ENCODE measurements around the gene TMEM115.

DNA sequence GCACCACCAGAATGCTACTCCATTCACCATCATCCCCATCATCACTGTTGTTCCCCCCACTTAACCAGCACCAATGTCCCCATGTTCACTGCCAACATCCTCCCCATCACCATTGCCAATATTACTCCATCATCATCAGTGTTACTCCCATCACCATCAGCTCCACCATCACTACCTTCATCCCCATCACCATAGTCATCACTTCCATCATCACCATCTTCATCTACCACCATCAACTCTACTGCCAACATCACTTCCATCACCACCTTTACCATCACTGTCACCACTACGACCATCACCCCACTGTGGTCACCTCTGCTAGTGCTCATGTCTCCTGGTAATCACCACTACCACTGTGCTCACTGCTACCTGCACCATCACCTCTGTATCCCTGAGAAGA lies 47.2 kb upstream of the TMEM115 start:
- TF ChIP-seq, protein P1, sequence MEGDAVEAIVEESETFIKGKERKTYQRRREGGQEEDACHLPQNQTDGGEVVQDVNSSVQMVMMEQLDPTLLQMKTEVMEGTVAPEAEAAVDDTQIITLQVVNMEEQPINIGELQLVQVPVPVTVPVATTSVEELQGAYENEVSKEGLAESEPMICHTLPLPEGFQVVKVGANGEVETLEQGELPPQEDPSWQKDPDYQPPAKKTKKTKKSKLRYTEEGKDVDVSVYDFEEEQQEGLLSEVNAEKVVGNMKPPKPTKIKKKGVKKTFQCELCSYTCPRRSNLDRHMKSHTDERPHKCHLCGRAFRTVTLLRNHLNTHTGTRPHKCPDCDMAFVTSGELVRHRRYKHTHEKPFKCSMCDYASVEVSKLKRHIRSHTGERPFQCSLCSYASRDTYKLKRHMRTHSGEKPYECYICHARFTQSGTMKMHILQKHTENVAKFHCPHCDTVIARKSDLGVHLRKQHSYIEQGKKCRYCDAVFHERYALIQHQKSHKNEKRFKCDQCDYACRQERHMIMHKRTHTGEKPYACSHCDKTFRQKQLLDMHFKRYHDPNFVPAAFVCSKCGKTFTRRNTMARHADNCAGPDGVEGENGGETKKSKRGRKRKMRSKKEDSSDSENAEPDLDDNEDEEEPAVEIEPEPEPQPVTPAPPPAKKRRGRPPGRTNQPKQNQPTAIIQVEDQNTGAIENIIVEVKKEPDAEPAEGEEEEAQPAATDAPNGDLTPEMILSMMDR (conservative IDR thresholded peaks at IDR 0.05; ENCODE audit: low read depth, low read length), result no peak
- TF ChIP-seq EZH2 (IDR thresholded peaks at IDR 0.05; ENCODE audit: borderline replicate concordance, low read depth, low read length, poor library complexity, severe bottlenecking), result no peak
